B cell (primary cell): ENCODE data around the gene KIR3DL2.
"Not testable (repeated sequence)": the region's sequence is repeated elsewhere in the genome, so short reads cannot be mapped to it uniquely, and the experiment has no call there.

ENCODE experiments used
- EZH2 ChIP-seq: IDR thresholded peaks from 2 replicates; pipeline ENCODE4 v1.6.1; 2012; ENCODE audit warnings: borderline replicate concordance, low read depth, mild to moderate bottlenecking, moderate library complexity, low read length; ENCODE audit not compliant: insufficient read depth, poor library complexity, severe bottlenecking
- TF ChIP-seq, protein P1 (sequence below): fragments of 200-600 bp; IDR thresholded peaks from one replicate; pipeline ENCODE4 v1.8.0; 2022; ENCODE audit warnings: antibody characterized with exemption, mild to moderate bottlenecking

DNA sequence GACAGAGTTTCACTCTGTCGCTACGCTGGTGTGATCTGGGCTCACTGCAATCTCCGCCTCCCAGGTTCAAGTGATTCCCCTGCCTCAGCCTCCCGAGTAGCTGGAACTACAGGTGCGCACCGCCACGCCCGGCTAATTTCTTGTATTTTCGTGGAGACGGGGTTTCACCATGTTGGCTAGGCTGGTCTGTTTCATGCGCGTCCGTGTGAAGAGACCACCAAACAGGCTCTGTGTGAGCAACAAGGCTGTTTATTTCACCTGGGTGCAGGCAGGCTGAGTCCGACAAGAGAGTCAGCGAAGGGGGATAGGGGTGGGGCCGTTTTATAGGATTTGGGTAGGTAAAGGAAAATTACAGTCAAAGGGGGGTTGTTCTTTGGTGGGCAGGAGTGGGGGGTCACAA is 43.9 kb downstream of the KIR3DL2 start:
- TF ChIP-seq, protein P1, sequence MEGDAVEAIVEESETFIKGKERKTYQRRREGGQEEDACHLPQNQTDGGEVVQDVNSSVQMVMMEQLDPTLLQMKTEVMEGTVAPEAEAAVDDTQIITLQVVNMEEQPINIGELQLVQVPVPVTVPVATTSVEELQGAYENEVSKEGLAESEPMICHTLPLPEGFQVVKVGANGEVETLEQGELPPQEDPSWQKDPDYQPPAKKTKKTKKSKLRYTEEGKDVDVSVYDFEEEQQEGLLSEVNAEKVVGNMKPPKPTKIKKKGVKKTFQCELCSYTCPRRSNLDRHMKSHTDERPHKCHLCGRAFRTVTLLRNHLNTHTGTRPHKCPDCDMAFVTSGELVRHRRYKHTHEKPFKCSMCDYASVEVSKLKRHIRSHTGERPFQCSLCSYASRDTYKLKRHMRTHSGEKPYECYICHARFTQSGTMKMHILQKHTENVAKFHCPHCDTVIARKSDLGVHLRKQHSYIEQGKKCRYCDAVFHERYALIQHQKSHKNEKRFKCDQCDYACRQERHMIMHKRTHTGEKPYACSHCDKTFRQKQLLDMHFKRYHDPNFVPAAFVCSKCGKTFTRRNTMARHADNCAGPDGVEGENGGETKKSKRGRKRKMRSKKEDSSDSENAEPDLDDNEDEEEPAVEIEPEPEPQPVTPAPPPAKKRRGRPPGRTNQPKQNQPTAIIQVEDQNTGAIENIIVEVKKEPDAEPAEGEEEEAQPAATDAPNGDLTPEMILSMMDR = not testable (repeated sequence)
- not testable (repeated sequence) for TF ChIP-seq EZH2
